GM12873 (cell line): ENCODE data around the gene DAB1.

Experiments
- CTCF ChIP-seq: IDR thresholded peaks from 2 replicates; pipeline ENCODE4 v1.5.1; 2012; ENCODE audit warnings: low read depth, mild to moderate bottlenecking, moderate library complexity, low read length, control low read depth; ENCODE audit not compliant: insufficient read depth; ENCODE audit errors: missing control alignments

The DAB1 gene

GRCh38 chr1:57400048-57400447, 23.8 kb downstream of the DAB1 start:
- TF ChIP-seq CTCF: no peak

GRCh38 chr1:57393058-57393584, 30.7 kb downstream of the DAB1 start:
- TF ChIP-seq CTCF: no peak

- no peak for TF ChIP-seq CTCF
These were observed 38.5 kb downstream of the DAB1 start for GRCh38 chr1:57385336-57385735.

GRCh38 chr1:57384901-57385300, 39.0 kb downstream of the DAB1 start:
- TF ChIP-seq CTCF: no peak

GRCh38 chr1:57384284-57384683, 39.6 kb downstream of the DAB1 start:
- TF ChIP-seq CTCF: no peak

- no peak for TF ChIP-seq CTCF
These were observed 42.0 kb downstream of the DAB1 start for GRCh38 chr1:57381871-57382270.

- TF ChIP-seq CTCF: no peak
These were observed 42.4 kb downstream of the DAB1 start for GRCh38 chr1:57381426-57381825.

GRCh38 chr1:57380923-57381322, 42.9 kb downstream of the DAB1 start:
- no peak for TF ChIP-seq CTCF
